PFSK-1 (cell line): ENCODE results near the gene GGNBP2.

Source experiments
- POLR2AphosphoS5 ChIP-seq: IDR thresholded peaks from 2 replicates; pipeline ENCODE4 v1.6.1; 2012; ENCODE audit warnings: low read depth, mild to moderate bottlenecking, control low read depth, low read length, moderate library complexity
- REST ChIP-seq, 2 experiments: IDR thresholded peaks; 2 replicates each; pipeline versions ENCODE4 v1.6.1 to v1.8.0; 2011 to 2012; ENCODE audit warnings: low read depth in 2 of 2, low read length in 2 of 2, control low read depth in 1 of 2, inconsistent platforms in 1 of 2, mild to moderate bottlenecking in 1 of 2, moderate library complexity in 1 of 2; ENCODE audit not compliant: insufficient read depth in 1 of 2

- TF ChIP-seq REST (IDR thresholded peaks at IDR 0.05; ENCODE audit: insufficient read depth in 1 of 2, low read depth in 2 of 2, low read length in 2 of 2) = no peak
- no peak for TF ChIP-seq POLR2AphosphoS5
These were observed 21.4 kb downstream of the GGNBP2 start for GRCh38 chr17:36566081-36566480.
